Activated T-helper 17 cell treated with anti-CD3 and anti-CD28 coated beads, Interleukin-2, amount 50 U/mL, for 72 hours (primary cell): ENCODE measurements around the gene TMEM33. TPM values are rescaled to one million over a fixed set of nuclear protein-coding genes. Genes with fewer than 3 reads are reported as not detected.
"Not testable (repeated sequence)": the region's sequence is repeated elsewhere in the genome, so short reads cannot be mapped to it uniquely, and the experiment has no call there.

Source experiments
- ATAC-seq: fragments of 150-1000 bp; cut with Tn5 transposase; replicated peaks from 2 replicates; pipeline ENCODE4 v1.10.0; 2021; ENCODE audit warnings: mild to moderate bottlenecking, moderate library complexity
- H3K27ac Mint-ChIP-seq: one replicate; pipeline ENCODE4 v1.8.0; 2022; ENCODE audit warnings: mixed read lengths
- H3K27me3 Mint-ChIP-seq: one replicate; pipeline ENCODE4 v1.8.0; 2022; ENCODE audit warnings: mixed read lengths
- H3K36me3 Mint-ChIP-seq: one replicate; pipeline ENCODE4 v1.8.0; 2022; ENCODE audit warnings: low read depth, mild to moderate bottlenecking, mixed read lengths
- H3K4me1 Mint-ChIP-seq: one replicate; pipeline ENCODE4 v1.8.0; 2022; ENCODE audit warnings: mixed read lengths
- H3K4me3 Mint-ChIP-seq: one replicate; pipeline ENCODE4 v1.8.0; 2022; ENCODE audit warnings: mild to moderate bottlenecking, mixed read lengths
- H3K9me3 Mint-ChIP-seq: one replicate; pipeline ENCODE4 v1.8.0; 2022; ENCODE audit warnings: mixed read lengths
- total RNA-seq, 2 donors: library from RNA; stranded (reverse); gene quantifications; one replicate each; pipeline ENCODE4 v1.2.3, GENCODE V29; 2022

TMEM33 gene, protein sequence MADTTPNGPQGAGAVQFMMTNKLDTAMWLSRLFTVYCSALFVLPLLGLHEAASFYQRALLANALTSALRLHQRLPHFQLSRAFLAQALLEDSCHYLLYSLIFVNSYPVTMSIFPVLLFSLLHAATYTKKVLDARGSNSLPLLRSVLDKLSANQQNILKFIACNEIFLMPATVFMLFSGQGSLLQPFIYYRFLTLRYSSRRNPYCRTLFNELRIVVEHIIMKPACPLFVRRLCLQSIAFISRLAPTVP
- 10 to 100 TPM; 25.6 to 68.8 TPM for total RNA-seq

DNA sequence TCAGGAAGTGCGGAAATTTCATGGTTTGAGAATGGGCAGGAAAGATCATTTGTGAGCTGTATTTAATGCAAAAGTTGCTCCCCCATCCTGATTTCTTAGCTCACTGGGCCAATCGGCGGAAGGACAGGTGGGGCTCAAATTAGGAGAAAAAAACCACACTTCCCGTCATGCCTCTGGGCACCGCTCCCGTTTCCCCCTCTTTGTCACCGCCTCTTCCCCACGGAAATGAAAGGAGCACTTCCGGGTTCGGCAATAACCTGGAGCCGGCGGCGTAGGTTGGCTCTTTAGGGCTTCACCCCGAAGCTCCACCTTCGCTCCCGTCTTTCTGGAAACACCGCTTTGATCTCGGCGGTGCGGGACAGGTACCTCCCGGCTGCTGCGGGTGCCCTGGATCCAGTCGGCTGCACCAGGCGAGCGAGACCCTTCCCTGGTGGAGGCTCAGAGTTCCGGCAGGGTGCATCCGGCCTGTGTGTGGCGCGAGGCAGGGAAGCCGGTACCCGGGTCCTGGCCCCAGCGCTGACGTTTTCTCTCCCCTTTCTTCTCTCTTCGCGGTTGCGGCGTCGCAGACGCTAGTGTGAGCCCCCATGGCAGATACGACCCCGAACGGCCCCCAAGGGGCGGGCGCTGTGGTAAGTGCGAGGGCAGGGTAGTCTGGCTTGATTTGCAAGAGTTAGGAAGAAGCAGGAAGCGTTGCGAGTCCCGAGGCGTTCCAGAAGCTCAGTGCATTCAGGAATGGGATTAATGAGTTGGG, at the start of gene TMEM33:
TSS of gene TMEM33 (plus strand) at position 529 of the 751 bp plus-strand sequence. CDS start at position 585, 56 bp downstream.
- Mint-ChIP-seq H3K4me1 (peaks cover 17% of the 10 kb centered on the region), H3K36me3 (peaks cover 45% of the 10 kb centered on the region), H3K27ac (peak within 1 kb of the TSS; percentile 69)

DNA sequence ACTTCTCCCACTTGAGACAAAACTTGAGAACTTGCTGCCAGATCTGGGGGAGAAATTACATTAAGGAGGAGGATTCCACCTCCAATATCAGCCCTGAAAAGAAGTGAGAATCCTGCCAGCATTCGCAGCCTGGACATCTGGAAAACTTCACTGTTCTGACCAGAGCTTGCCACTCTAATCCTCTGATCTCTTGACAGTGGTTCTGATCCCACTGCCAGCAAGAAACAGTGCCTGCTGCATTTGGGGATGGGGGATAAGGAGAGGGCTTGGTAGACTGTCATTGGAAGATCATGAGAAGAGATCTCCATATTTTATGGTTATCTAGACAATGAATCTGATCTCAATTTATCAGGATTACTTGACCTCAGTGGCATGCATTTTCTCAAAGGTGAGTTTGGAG, 49.8 kb upstream of the TMEM33 start:
- no peak for ATAC-seq
- no peaks in the 10 kb centered on the region for H3K9me3 Mint-ChIP-seq
- H3K27me3 Mint-ChIP-seq, result peaks cover 26% of the 10 kb centered on the region
- H3K36me3 Mint-ChIP-seq, result no peaks in the 10 kb centered on the region
- H3K4me1 Mint-ChIP-seq, result peaks cover 6% of the 10 kb centered on the region
- H3K4me3 Mint-ChIP-seq, result no peak overlapping the region
- no peak overlapping the region for H3K27ac Mint-ChIP-seq

More for the DNA sequence above, at the start of gene TMEM33:
- H3K4me3 Mint-ChIP-seq, result peak within 1 kb of the TSS; percentile 97
- no peaks in the 10 kb centered on the region for H3K9me3 Mint-ChIP-seq
- ATAC-seq, result peak; percentile 88
- no peaks in the 10 kb centered on the region for H3K27me3 Mint-ChIP-seq

DNA sequence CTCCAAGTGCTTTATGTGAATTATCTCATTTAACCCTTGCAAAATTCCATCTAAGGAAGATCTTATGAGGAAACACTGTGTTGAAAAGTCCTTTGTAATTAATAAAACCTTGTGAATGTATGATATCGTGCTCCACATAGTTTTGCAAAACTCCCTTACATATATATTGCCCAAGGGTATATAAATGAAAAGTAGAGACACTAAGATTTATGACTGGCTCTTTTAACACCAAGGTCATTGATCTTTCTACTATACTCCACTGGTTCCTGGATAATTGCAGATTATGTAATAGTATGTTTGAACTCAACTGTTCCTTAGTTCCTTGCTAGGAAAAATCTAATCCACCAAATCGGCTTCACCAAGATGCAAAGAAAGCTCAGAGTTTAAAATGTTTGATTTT, 48.0 kb upstream of the TMEM33 start:
- H3K4me3 Mint-ChIP-seq, result no peak overlapping the region
- ATAC-seq, result no peak
- H3K27me3 Mint-ChIP-seq, result peaks cover 21% of the 10 kb centered on the region
- no peaks in the 10 kb centered on the region for H3K36me3 Mint-ChIP-seq
- no peaks in the 10 kb centered on the region for H3K9me3 Mint-ChIP-seq
- H3K4me1 Mint-ChIP-seq, result no peaks in the 10 kb centered on the region
- no peak overlapping the region for H3K27ac Mint-ChIP-seq

DNA sequence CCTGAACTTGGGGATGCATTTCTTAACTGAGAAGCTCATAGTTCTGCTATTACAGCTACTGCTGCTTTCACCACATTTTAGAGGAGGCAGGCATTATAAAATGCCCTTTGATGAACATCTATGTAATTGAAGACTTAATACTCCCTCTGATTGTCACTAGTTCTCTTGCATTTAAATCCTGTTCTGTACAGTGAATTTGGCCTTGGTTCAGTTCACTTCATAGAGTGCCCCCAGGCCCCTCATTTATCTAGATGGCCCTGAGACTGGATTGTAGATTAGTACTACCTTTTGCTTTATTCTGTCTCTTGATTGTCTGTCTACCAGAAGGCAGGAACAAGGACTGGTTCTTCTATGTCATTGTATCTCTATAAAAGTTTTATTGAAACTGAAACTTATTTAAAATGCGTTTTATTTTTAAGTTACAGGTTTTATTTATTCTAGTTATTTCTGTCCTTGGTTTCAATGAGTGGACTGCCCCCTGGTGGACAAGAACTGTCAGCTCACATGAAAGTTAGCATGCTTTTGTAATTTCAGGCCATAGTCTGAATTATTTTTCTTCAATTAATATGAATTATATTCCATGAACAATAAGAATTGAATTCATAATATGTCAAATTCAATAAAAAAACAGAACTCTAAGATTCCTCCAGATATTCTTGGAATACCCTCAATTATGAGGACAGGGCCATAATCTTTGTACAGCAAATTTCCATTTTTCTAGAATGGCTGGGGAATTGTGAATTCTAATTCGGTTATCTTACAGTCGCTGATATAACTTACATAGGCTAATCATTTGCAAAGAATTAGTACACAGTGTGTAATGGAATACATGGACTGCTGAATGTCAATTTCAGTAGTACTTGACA, 47.2 kb upstream of the TMEM33 start:
- peaks cover 27% of the 10 kb centered on the region for H3K27me3 Mint-ChIP-seq
- no peaks in the 10 kb centered on the region for H3K9me3 Mint-ChIP-seq

GRCh38 chr4:41888687-41889074, 46.5 kb upstream of the TMEM33 start:
- Mint-ChIP-seq H3K27ac (no peak overlapping the region), H3K4me1 (no peaks in the 10 kb centered on the region), H3K4me3 (no peak overlapping the region), H3K27me3 (peaks cover 29% of the 10 kb centered on the region), H3K9me3 (no peaks in the 10 kb centered on the region), H3K36me3 (no peaks in the 10 kb centered on the region)
- ATAC-seq, result no peak

More for the DNA sequence above, 47.2 kb upstream of the TMEM33 start:
- Mint-ChIP-seq H3K4me1 (no peaks in the 10 kb centered on the region), H3K36me3 (no peaks in the 10 kb centered on the region), H3K27ac (no peak overlapping the region), H3K4me3 (no peak overlapping the region)
- no peak for ATAC-seq

DNA sequence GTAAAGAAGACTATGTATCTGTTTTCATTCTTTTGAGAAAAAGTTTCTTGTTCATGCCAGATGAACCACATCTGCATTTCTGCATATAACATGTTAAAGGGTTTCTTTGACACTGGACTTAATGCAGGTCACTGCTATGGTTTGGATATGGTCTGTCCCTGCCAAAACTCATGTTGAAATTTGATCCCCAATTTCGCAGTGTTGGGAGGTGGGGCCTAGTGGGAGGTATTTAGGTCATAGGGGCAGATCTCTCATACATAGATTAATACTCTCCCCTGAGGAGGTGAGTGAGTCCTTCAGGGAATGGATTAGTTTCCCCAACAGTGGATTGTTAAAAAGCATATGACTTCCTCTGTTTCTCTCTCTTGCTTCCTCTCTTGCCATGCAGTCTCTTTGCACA, 45.9 kb upstream of the TMEM33 start:
- no peak for ATAC-seq
- no peaks in the 10 kb centered on the region for H3K36me3 Mint-ChIP-seq
- H3K4me1 Mint-ChIP-seq, result no peaks in the 10 kb centered on the region
- H3K27ac Mint-ChIP-seq, result no peak overlapping the region
- no peaks in the 10 kb centered on the region for H3K9me3 Mint-ChIP-seq
- peaks cover 34% of the 10 kb centered on the region for H3K27me3 Mint-ChIP-seq
- no peak overlapping the region for H3K4me3 Mint-ChIP-seq

GRCh38 chr4:41890085-41890484, 45.1 kb upstream of the TMEM33 start:
- H3K36me3 Mint-ChIP-seq, result no peaks in the 10 kb centered on the region
- peaks cover 28% of the 10 kb centered on the region for H3K27me3 Mint-ChIP-seq
- no peak for ATAC-seq
- H3K27ac Mint-ChIP-seq, result no peak overlapping the region
- no peaks in the 10 kb centered on the region for H3K9me3 Mint-ChIP-seq
- no peaks in the 10 kb centered on the region for H3K4me1 Mint-ChIP-seq
- H3K4me3 Mint-ChIP-seq, result no peak overlapping the region

DNA sequence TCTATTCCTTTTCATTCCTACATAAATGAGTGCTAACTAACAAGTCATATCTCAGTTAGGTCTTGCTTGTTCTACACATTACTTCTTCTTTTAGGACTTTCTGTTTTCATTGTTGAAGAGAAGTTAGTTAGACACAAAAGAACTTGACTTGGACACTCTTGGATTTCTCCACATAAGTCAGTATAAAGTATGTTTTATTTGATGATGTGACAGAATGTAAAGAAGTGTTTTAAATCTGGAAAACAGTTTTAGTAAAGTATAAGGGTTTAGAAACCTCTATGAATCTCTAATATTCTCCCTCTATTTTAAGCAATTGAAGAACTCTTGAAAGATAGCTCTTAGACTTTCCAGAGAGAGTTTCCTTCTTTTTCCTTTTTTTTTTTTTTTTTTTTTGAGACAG, 38.6 kb upstream of the TMEM33 start:
- H3K36me3 Mint-ChIP-seq, result no peaks in the 10 kb centered on the region
- H3K4me3 Mint-ChIP-seq, result no peak overlapping the region
- H3K27ac Mint-ChIP-seq, result no peak overlapping the region
- no peak for ATAC-seq
- peaks cover 16% of the 10 kb centered on the region for H3K27me3 Mint-ChIP-seq
- no peaks in the 10 kb centered on the region for H3K9me3 Mint-ChIP-seq
- H3K4me1 Mint-ChIP-seq, result no peaks in the 10 kb centered on the region

GRCh38 chr4:41897698-41898097, 37.5 kb upstream of the TMEM33 start:
- Mint-ChIP-seq H3K9me3 (no peaks in the 10 kb centered on the region), H3K27me3 (peaks cover 12% of the 10 kb centered on the region), H3K4me1 (no peaks in the 10 kb centered on the region), H3K36me3 (no peaks in the 10 kb centered on the region), H3K27ac (no peak overlapping the region), H3K4me3 (no peak overlapping the region)
- no peak for ATAC-seq

DNA sequence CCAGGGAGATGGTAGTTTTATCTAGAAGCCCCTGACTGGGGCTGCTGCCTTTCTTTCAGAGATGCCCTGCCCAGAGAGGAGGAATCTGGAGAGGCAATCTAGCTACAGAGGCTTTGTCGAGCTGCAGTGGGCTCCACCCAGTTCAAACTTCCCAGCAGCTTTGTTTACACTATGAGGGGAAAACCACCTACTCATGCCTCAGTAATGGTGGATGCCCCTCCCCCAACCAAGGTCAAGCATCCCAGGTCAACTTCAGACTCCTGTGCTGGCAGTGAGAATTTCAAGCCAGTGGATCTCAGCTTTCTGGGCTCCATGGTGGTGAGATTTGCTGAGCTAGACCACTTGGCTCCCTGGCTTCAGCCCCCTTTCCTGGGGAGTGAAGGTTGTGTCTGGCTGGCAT, 26.1 kb upstream of the TMEM33 start:
- H3K27me3 Mint-ChIP-seq, H3K36me3 Mint-ChIP-seq, H3K27ac Mint-ChIP-seq, H3K4me1 Mint-ChIP-seq, ATAC-seq, H3K9me3 Mint-ChIP-seq, H3K4me3 Mint-ChIP-seq: not testable (repeated sequence)

- H3K27me3 Mint-ChIP-seq, result no peaks in the 10 kb centered on the region
- H3K4me3 Mint-ChIP-seq, result no peak overlapping the region
- H3K9me3 Mint-ChIP-seq, result no peaks in the 10 kb centered on the region
- no peak for ATAC-seq
- no peak overlapping the region for H3K27ac Mint-ChIP-seq
- H3K4me1 Mint-ChIP-seq, result no peaks in the 10 kb centered on the region
- H3K36me3 Mint-ChIP-seq, result no peaks in the 10 kb centered on the region
Measured at GRCh38 chr4:41912546-41912945, 22.7 kb upstream of the TMEM33 start.

DNA sequence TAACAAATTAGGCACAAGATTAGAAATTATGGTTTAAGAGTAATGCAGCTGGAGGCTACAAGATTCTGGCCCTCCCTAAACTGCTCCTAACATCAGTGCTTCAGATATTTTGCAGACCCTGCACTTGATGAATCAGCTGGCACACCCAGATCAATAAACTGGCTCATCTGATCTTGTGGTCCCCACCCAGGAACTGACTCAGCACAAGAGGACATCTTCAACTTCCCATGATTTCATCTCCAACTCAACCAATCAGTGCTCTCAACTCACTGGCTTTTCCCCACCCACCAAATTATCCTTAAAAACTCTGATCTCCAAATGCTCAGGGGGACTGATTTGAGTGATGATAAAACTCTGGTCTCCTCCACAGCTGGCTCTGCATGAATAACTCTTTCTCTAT, 21.7 kb upstream of the TMEM33 start:
- Mint-ChIP-seq H3K27me3 (no peaks in the 10 kb centered on the region), H3K9me3 (no peaks in the 10 kb centered on the region), H3K36me3 (no peaks in the 10 kb centered on the region), H3K4me3 (no peak overlapping the region), H3K4me1 (no peaks in the 10 kb centered on the region), H3K27ac (no peak overlapping the region)
- ATAC-seq, result no peak

- Mint-ChIP-seq H3K9me3 (peaks cover 6% of the 10 kb centered on the region), H3K4me3 (no peak overlapping the region), H3K27ac (no peak overlapping the region), H3K4me1 (no peaks in the 10 kb centered on the region), H3K36me3 (no peaks in the 10 kb centered on the region), H3K27me3 (peaks cover 15% of the 10 kb centered on the region)
- no peak for ATAC-seq
Measured at GRCh38 chr4:41918278-41918677, 17.0 kb upstream of the TMEM33 start.

GRCh38 chr4:41920416-41920815, 14.8 kb upstream of the TMEM33 start:
- not testable (repeated sequence) for H3K27ac Mint-ChIP-seq, H3K36me3 Mint-ChIP-seq, H3K9me3 Mint-ChIP-seq, H3K4me3 Mint-ChIP-seq, ATAC-seq, H3K4me1 Mint-ChIP-seq
- peaks cover 19% of the 10 kb centered on the region for H3K27me3 Mint-ChIP-seq
